GM21390 (cell line): ENCODE results near the gene ING2.
"Not testable (repeated sequence)": the region's sequence is repeated elsewhere in the genome, so short reads cannot be mapped to it uniquely, and the experiment has no call there.

ENCODE experiments used
- ATAC-seq: cut with Tn5 transposase; IDR thresholded peaks from one replicate; pipeline ENCODE4 v1.9.1; 2021; ENCODE audit not compliant: unreplicated experiment

Gene ING2, protein sequence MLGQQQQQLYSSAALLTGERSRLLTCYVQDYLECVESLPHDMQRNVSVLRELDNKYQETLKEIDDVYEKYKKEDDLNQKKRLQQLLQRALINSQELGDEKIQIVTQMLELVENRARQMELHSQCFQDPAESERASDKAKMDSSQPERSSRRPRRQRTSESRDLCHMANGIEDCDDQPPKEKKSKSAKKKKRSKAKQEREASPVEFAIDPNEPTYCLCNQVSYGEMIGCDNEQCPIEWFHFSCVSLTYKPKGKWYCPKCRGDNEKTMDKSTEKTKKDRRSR

DNA sequence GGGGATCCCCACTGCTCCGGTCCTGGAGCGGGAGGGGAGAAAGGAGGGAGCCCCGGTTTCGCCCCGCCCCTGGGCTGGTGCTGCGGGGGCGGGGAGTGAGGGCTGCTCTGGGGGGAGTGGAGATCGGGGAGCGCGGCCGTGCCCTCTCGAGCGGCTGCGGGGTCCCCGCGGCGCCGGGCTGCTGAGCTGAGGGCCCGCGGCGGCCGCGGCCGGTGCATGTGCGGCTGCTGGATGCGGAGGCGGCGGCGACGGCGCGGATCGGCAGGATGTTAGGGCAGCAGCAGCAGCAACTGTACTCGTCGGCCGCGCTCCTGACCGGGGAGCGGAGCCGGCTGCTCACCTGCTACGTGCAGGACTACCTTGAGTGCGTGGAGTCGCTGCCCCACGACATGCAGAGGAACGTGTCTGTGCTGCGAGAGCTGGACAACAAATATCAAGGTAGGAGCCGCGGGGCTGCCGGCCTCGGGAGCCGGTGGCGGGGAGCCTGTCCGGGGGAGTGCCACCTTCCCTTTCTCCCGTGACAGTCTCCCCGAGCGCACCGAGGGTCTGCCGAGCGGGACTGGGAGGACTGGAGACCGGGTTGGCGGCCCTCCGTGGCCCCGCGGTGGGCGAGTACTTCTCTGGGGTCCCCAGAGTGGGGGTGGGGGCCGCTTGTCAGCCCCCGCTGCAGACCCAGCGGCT is at the start of gene ING2:
Gene ING2 (plus strand): TSS at position 129 of the 681 bp plus-strand sequence. CDS start 138 bp downstream, at position 267.
- peak; percentile 47 for ATAC-seq

DNA sequence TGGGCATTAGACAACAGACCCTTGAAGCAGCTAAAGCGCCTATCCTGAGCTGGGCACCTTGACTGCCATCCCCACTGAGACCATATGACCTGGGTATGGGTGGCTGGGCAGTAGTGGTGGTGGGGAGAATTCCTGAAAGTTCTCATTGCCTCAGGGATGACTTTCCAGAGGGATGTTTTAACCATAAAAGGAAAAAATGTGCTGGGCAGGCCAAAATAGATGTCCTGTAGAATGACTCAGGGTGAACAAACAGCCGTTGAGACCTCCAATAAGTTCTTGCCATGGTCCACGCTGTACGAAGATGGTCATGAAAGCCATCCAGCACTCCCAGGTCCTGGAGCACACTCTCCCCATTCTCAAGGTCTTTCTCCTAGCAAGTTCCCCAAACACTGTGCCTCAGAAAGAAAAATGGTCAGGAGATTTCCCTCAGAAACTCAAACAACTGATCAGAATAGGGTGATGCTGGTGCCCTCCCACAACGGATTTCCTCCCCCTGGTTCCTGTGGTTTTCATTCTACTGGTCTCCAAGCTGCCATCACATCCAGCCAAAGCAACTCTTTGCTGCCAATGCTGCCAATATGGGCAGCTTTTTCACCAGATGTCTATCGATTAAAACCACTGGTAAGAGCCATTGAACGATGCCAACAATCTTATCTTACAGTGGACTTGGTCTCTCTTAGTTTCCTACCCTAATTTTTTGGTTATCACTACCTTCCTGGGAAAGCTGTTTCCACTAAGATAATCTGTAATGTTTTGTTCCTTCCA is 49.2 kb upstream of the ING2 start:
- ATAC-seq = no peak

DNA sequence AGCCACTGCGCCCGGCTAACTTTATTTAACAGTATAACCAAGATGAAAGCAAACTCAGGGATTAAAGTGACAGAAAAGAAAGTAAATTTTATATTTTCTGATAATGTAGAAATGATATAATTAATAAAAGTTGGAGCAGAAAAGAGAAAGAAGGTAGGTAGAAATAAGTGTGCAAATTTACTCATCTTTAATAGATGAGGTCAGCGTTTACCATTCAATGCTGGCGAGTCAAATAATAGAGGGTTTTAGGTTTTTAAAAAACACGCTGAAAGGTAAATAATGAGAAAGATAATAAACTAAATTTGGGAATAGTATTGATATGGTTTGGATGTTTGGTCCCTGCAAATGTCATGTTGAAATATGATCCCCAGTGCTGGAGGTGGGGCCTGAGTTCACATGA is 46.9 kb upstream of the ING2 start:
- no peak for ATAC-seq

DNA sequence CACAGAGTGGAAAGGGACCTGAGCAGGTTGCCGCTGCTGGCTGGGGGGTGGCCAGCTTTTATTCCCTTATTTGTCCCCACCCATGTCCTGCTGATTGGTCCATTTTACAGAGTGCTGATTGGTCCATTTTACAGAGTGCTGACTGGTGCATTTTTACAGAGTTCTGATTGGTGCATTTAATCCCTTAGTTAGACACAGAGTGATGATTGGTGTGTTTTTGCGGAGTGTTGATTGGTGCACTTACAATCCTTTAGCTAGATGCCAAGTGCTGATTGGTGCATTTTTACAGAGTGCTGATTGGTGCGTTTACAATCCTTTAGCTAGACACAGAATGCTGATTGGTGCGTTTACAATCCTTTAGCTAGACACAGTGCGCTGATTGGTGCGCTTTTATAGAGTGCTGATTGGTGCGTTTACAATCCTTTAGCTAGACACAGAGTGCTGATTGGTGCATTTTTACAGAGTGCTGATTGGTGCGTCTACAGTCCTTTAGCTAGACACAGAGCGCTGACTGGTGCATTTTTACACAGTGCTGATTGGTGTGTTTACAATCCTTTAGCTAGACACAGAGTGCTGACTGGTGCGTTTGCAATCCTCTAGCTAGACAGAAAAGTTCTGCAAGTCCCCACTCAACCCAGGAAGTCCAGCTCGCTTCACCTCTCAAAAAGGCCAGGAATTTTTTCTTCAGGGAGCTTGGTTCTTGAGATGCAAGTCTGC is 40.8 kb upstream of the ING2 start:
- ATAC-seq = not testable (repeated sequence)

DNA sequence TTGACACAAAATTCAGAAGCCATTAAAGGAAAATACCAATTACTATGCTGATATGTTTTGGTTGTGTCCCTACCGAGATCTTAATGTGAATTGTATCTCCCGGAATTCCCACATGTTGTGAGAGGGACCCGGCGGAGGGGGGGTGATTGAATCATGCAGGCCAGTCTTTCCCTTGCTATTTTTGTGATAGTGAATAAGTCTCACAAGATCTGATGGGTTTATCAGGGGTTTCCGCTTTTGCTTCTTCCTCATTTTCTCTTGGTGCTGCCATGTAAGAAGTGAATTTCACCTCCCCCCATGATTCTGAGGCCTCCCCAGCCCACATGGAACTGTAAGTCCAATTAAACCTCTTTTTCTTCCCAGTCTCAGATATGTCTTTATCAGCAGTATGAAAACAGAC is 39.0 kb upstream of the ING2 start:
- ATAC-seq = not testable (repeated sequence)

DNA sequence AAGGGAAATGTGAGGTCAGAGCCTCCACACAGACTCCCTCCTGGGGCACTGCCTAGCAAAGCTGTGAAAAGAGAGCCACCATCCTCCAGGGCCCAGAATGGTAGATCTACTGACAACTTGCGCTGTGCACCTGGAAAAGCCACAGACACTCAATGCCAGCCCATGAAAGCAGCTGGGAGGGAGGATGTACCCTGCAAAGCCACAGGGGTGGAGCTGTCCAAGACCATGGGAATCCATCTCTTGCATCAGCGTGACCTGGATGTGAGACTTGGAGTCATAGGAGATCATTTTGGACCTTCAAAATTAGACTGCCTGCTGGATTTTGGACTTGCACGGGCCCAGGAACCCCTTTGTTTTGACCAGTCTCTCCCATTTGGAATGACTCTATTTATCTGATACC is 37.6 kb upstream of the ING2 start:
- no peak for ATAC-seq

DNA sequence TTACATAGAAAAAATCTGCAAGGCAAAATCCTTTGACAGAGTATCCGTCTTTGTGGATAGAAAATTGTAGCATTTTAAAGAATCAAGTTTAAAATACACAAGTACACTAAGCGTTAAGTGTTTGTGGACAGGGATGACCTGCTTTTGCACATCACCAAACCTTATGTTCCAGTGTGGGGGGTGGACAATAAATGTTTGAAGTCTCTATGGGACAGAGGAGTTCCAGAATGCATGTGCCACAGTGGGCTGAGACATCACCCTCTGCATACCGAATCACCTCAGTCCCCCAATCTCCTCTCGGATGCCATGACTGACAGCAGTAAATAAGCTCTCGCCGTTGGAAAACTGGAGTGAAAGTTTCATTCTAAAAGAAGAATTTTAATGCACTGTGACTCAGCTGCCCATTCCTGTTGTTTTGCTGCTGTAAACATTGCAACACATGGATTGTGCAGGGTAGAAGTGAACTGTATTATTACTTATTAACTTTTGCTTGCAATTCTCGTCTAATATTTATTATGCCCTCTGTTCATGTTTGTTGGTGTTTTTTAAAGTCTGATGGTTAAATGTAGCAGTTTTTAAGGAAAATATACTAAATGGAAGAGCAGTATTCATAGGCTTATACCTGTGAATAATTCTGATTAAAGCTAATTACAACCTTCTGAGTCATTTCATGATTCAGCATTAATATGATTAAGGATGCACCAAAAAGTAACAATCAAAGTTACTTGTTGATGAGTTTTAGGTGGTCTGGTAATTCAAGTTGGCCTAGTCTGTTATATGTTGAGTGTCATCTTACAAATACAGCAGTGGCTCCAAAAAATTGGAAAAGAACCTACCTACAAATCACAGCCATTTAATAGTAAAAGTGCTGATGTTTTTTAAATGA is 36.4 kb upstream of the ING2 start:
- ATAC-seq = no peak

DNA sequence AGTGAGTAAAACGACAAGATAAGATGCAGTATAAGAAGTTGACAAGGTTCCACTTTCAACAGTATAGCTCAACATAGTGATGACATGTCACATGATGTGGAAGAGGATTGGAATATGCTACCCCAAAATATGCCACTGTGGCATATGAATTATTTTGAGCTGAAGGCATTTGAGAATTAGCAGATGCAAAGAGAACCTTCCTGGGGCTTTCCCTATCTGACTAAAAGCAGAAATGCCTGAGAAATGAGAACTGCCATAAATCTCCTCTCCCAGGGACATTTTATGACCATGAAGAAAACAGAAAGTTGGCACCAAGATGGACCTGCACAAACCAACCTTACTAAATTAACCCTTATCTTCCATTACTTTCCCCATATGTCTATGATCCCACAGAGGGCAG is 35.6 kb upstream of the ING2 start:
- ATAC-seq = no peak

DNA sequence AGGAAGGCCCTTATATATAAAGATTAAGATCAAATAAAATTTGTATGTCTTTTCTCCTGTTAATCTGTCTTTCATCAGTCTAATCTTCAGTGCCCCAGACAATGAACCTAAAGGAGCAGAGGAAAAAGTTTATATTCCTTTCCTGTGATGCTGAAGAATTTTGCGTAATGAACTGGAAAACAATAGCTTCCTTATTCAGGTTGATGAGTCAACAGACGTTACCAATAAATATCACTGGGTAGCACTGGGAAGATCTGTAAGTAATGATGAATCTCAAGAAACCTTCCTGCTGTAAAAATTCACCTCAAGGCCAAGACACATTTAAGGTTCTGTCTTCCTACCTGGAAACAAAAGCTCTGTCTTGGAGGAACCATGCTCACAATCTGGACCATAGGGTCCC is 34.9 kb upstream of the ING2 start:
- no peak for ATAC-seq

DNA sequence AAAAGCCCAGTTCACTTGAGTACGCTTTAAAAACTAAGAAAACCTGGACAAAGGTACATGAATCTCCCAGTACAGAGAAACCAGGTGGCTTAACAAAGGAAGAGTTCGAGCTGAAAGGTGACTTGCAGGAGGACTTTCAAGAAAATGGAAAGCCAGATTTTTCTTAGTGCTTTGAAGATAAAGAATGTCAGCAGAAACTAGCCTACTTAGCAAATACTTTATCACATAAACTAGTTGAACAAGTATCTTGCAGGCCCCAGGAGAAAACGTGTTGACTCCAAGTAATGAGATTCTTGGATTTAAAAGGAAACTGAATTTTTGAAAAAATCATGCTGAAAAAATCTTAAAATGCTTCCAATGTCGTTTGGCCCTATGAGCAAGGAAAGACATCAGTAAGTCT is 34.0 kb upstream of the ING2 start:
- ATAC-seq = no peak

DNA sequence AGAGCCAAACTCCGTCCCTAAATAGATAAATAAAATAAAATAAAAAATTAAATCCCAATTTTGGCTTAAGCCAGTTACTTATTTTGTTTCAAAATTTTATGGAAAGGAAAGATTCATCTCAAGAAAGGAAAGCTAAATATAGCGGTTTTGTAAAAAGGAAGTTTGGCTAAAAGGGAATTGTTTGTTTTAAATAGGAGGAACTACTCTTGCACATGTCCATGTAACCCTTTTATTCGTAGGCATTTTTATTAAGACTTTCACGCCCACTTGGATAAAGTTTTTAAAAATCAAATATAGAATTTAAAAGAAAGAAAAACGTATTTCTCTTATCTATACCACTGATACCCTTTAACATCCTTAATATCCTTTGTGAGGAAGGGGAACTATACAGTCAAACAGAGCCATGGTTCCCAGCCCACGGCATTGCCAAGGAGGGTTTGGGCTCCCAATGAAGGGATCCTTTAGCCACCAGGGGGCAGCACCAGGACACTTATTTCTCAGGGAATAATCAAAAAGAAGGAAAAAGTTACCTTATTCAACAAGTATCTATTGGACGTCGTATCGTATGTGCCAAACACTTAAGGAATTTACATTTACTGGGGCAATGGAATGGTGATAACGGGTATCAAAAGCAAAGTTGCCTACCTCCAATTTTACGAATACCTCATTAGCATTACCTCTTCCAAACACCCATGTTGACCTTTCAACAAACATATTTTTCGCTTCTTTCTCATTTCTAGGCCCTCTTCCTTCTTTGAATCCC is 32.7 kb upstream of the ING2 start:
- peak; percentile 85 for ATAC-seq

DNA sequence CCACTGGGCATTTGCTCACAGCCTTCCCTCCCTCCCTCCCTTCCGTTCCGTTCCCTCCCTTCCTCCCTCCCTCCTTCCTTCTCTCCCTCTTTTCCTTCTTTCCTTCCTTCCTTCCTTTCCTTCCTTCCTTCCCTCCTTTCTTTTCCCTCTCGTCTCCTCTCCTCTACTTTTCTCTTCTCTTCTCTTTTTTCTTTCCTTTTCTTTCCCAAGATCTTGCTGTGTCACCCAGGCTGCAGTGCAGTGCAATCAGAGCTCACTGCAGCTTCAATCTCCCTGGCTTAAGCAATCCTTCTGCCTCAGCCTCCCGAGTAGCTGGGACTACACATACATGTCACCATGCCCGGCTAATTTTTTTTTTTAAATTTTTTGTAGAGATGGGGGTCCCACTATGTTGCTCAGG is 26.7 kb upstream of the ING2 start:
- no peak for ATAC-seq

DNA sequence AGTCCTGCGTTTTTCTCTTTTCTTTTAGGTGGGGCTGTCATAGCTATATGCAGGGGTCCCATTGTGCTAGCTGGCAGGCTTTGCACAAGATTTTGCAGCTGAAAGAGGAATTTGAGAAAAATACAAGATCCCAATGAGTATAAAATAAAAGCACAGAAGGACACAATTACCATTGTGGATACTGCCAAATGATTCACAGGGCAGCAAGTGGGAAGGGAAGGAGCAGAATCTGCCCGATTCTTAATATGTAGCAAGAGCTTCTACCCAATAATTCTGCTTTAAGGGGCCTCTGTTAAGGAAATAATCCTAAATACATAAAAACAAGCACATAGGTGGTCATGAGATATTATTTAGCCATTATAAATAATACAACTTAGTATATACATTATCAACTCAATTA is 25.9 kb upstream of the ING2 start:
- no peak for ATAC-seq

DNA sequence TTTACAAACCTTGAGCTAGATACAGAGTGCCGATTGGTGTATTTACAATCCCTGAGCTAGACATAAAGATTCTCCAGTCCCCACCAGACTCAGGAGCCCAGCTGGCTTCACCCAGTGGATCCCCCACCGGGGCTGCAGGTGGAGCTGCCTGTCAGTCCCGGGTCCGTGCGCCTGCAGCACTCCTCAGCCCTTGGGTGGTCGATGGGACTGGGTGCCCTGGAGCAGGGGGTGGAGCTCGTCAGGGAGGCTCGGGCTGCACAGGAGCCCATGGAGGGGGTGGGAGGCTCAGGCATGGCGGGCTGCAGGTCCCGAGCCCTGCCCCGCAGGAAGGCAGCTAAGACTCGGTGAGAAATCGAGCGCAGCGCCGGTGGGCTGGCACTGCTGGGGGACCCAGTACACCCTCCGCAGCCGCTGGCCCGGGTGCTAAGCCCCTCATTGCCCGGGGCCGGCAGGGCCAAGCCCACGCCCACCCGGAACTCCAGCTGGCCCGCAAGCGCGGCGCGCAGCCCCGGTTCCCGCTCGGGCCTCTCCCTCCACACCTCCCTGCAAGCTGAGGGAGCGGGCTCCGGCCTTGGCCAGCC is 22.3 kb upstream of the ING2 start:
- not testable (repeated sequence) for ATAC-seq

DNA sequence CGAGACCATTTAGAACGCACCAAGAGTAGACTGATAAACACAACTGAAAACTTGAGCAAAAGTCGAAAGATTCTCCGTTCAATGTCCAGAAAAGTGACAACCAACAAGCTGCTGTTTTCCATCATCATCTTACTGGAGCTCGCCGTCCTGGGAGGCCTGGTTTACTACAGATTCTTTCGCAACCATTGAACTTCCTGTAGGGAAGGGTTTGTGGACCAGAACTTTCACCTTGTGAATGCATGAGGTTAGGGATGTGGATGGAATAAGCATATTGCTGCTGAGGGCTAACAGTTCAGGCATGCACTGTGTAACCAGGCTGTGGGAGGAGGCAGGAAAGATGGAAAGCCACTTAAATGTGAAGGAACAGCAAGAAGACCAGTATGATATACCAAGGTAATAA is 20.9 kb upstream of the ING2 start:
- no peak for ATAC-seq

DNA sequence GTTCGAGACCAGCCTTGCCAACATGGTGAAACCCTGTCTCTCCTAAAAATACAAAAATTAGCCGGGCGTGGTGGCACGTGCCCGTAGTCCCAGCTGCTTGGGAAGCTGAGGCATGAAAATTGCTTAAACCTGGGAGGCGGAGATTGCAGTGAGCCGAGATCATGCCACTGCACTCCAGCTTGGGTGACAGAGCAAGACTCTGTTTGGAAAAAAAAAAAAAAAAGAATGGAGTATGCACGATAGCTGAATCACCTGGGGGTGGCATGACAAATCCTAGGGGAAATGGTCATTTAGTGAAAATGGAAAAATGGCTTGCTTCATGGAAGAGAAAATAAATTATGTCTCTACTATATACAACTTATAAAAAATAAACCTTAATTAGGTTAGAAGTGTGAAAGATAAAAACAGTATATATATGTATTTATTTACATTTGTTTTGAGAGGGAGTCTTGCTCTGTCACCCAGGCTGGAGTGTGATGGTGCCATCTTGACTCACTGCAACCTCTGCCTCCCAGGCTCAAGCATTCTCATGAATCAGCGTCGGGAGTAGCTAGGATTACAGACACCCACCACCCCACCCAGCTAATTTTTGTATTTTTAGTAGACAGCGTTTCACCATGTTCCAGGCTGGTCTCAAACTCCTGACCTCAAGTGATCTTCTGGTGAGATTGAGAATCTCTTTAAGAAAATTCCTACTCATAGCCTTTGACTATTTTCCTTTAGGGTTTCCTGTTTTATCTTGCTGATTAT is 19.3 kb upstream of the ING2 start:
- ATAC-seq = no peak

DNA sequence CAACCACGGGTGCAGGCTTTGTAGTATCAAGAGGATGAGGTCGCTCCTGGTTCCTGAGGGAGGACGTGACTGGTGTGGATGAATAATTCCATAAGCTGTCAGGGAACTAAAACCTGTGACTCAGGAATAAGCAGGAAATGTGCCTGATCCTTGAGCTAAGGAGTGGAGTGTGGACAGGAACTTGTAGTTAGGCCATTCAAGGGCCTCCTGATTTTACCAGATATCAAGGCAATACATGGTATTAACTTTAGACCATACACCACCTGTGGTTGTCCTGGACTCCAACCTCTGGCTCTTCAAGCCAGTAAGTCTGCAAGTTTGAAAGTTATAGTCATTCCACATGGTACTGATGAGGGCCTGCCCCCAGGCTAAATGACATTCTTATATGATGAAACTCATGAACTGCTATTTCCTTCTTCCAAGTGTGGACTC is 12.1 kb upstream of the ING2 start:
- no peak for ATAC-seq

DNA sequence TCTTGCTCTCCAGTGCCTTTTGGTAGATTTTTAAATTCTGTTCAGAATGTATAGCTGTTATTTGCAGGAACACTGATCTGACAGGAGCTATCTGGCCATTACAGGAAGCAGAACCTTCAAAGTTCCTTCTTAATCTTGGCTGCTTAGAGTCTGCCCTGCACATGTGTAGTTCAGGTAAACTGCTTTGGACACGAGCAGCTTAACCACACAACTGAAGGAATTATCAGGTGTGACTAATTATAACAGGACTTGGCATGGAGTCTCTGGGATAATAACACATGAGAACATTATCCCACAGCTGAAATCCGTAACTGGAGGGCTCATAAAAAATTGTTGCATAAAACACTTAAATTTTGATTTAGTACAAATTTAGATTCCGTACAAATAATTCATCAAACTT is 11.6 kb upstream of the ING2 start:
- ATAC-seq = no peak

DNA sequence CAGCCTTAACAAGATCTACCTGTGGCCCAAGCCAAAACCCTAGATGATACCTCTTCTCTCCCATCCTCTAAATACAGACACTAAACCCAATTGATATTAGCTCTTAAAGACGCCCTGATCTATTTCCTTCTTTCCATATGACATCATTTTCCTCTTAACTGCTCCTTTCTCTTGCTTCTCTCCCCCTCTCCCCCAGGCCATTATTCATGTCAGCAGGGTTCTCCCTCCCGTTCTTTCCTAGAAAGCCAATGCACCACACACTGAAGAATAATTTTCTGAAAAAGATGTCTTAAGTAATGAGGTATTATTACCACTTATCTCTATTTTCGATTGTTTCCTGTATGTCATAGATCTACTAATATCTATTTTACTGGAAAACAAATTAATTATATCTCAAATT is 9.7 kb upstream of the ING2 start:
- no peak for ATAC-seq
